ENCODE measurements around the gene LTN1. TPM values are rescaled to one million over a fixed set of nuclear protein-coding genes. Genes with fewer than 3 reads are reported as not detected.

Gene LTN1
- total and polyA plus RNA-seq, 2 of the 13 experiments (the other 11 are each of a cell fraction or from before 2014, with no cell fraction given), result 6.7 to 24.6 TPM

DNA sequence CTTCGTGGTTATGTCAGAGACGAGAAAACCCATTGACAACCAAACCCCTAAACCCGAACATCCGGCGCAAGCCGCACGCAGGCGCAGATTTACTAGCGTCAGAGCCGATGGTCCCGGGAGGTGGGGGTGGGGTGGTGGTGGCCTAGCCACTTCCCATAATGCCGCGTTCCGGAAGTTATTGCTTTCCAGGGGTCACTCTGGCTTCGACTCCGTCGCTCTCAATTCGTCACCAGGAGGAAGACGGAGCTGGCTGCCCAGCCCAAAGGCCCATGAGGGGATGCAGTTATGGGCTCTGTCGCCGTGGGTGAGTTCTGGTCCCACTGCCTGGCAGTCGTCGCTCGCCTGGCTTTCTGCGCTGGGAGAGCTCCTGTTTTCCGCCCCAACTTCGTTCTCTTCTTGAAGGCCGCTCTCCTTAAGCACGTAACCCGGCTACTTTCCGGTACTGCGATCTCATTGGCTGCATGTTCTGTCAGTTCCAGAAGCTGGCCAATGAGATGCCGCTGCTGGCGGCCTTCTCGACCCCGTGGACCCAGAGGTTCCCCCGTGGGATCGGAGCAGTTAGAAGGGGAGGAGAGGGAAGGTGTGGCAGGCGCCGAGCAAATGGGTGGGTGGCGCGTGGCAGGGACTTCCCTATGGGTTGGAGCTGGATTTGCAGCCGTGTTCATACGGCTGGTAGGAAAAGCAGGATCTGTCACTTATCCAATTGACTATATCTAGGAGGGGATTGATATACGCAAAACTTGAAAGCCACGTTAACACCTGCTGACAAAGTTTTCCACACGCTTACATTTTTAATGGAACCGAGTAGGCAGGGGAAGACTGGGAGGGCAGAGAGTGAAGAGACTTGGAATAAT, 32.0 kb upstream of the LTN1 start, which contains the start of gene USP16 (continued):
- TF ChIP-seq ZNF691 (CRISPR knock-in tag; IDR thresholded peaks at IDR 0.05; ENCODE audit: borderline replicate concordance, low read depth) (no peak; the same call in 1 of the 2 replicates), TRIM24 (CRISPR knock-in tag; IDR thresholded peaks at IDR 0.05) (no peak), NR2F1 (CRISPR knock-in tag; IDR thresholded peaks at IDR 0.05) (peak in 1 of 2 experiments; percentile 23; a peak in 2 of 4 replicates), ZSCAN30 (CRISPR knock-in tag; IDR thresholded peaks at IDR 0.05) (no peak), SMYD3 (CRISPR knock-in tag; IDR thresholded peaks at IDR 0.05) (0 out of 2 replicates have a peak, but pooled peaks have one; percentile 77), KMT2B (CRISPR knock-in tag; IDR thresholded peaks at IDR 0.05) (peak; percentile 97), ESRRA (CRISPR knock-in tag; IDR thresholded peaks at IDR 0.05; ENCODE audit: low read depth) (no peak), ZNF660 (CRISPR knock-in tag; IDR thresholded peaks at IDR 0.05; ENCODE audit: borderline replicate concordance, low read depth) (no peak), ZNF101 (CRISPR knock-in tag; IDR thresholded peaks at IDR 0.05; ENCODE audit: borderline replicate concordance, low read depth) (no peak), ZKSCAN1 (IDR thresholded peaks at IDR 0.05; ENCODE audit: low read length) (no peak), MEIS2 (CRISPR knock-in tag; IDR thresholded peaks at IDR 0.05) (0 out of 2 replicates have a peak, but pooled peaks have one; percentile 53), TP53 (CRISPR knock-in tag; conservative IDR thresholded peaks at IDR 0.05) (0 out of 2 replicates have a peak, but pooled peaks have one; percentile 22), MAFF (IDR thresholded peaks at IDR 0.05; ENCODE audit: low read depth, low read length) (no peak), ZIK1 (CRISPR knock-in tag; IDR thresholded peaks at IDR 0.05; ENCODE audit: borderline replicate concordance, low read depth) (no peak), CCDC6 (CRISPR knock-in tag; IDR thresholded peaks at IDR 0.05) (no peak), KLF11 (CRISPR knock-in tag; IDR thresholded peaks at IDR 0.05) (no peak), POLR2A (IDR thresholded peaks at IDR 0.05; ENCODE audit: insufficient read depth in 1 of 2, low read depth in 2 of 2, low read length in 2 of 2) (peak; percentile 70 to 95), ZNF225 (CRISPR knock-in tag; IDR thresholded peaks at IDR 0.05) (no peak), GZF1 (CRISPR knock-in tag; IDR thresholded peaks at IDR 0.05) (no peak)
- TF ChIP-seq, protein P1, sequence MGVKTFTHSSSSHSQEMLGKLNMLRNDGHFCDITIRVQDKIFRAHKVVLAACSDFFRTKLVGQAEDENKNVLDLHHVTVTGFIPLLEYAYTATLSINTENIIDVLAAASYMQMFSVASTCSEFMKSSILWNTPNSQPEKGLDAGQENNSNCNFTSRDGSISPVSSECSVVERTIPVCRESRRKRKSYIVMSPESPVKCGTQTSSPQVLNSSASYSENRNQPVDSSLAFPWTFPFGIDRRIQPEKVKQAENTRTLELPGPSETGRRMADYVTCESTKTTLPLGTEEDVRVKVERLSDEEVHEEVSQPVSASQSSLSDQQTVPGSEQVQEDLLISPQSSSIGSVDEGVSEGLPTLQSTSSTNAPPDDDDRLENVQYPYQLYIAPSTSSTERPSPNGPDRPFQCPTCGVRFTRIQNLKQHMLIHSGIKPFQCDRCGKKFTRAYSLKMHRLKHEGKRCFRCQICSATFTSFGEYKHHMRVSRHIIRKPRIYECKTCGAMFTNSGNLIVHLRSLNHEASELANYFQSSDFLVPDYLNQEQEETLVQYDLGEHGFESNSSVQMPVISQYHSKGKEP (CRISPR knock-in tag; IDR thresholded peaks at IDR 0.05), result no peak
- TF ChIP-seq, protein P2, sequence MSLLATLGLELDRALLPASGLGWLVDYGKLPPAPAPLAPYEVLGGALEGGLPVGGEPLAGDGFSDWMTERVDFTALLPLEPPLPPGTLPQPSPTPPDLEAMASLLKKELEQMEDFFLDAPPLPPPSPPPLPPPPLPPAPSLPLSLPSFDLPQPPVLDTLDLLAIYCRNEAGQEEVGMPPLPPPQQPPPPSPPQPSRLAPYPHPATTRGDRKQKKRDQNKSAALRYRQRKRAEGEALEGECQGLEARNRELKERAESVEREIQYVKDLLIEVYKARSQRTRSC (CRISPR knock-in tag; IDR thresholded peaks at IDR 0.05; ENCODE audit: low read depth), result no peak
- TF ChIP-seq, protein P3, sequence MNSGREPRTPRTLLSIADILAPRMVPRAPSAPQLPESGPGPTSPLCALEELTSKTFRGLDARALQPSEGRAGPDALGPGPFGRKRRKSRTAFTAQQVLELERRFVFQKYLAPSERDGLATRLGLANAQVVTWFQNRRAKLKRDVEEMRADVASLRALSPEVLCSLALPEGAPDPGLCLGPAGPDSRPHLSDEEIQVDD (CRISPR knock-in tag; IDR thresholded peaks at IDR 0.05; ENCODE audit: borderline replicate concordance), result peak; percentile 53; the same call in 1 of the 2 replicates
- TF ChIP-seq, protein P4, sequence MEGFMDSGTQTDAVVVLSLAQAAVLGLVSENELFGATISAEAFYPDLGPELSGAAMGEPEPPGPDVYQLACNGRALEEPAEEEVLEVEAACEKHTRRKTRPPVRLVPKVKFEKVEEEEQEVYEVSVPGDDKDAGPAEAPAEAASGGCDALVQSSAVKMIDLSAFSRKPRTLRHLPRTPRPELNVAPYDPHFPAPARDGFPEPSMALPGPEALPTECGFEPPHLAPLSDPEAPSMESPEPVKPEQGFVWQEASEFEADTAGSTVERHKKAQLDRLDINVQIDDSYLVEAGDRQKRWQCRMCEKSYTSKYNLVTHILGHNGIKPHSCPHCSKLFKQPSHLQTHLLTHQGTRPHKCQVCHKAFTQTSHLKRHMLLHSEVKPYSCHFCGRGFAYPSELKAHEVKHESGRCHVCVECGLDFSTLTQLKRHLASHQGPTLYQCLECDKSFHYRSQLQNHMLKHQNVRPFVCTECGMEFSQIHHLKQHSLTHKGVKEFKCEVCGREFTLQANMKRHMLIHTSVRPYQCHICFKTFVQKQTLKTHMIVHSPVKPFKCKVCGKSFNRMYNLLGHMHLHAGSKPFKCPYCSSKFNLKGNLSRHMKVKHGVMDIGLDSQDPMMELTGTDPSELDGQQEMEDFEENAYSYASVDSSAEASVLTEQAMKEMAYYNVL (CRISPR knock-in tag; IDR thresholded peaks at IDR 0.05; ENCODE audit: borderline replicate concordance), result no peak

Data from HepG2 (cell line).